ENCODE measurements around the gene PDZRN3. TPM values are rescaled to one million over a fixed set of nuclear protein-coding genes. Genes with fewer than 3 reads are reported as not detected.

Gene PDZRN3
- 100 to 1,000 TPM; 227 to 305 (median 265) TPM for total RNA-seq

DNA sequence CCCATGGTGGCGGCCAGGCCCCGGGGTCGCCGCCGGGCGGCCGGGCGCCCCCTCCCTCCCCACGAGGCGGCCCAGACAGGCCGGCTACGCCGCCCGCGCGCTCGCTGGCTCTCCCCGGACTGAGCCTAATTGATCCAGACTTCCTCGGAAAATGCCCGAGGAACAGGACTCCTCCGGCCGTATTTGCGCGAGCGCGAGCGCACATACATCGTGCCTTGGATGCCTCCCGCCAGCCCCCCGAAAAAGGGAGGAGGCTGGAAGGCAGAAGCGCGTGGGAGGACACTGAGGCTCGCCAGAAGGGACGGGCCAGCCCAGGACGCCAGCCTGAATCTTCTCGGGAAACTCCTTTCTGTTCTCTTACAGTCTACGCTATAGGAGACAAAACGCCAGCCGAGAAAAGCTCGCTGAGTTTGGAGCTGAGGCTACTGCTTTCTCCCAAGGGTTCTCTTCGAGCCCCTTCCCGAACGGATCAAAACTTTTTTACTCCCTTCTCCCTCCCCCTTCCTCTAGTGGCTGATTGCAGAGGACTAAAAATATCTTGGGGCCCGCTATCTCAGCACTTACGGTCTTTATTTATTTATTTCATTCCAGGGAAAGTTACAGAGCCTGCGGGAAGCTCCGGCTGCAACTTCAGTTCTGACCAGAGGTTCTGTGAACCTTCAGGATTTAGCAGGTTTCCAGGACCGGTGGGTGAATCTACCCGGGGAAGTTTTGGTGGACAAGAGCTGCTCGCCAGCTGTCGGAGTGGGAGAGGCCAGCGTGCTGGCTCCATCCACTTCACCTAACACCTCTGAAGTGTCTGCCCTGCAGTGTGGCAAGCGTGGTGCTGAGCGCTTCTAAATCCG, at the start of gene PDZRN3:
Gene PDZRN3, minus strand, starts transcription at position 121 of the 845 bp plus-strand sequence.
- Histone ChIP-seq H3K9me3 (no peaks in the 10 kb centered on the region), H3K36me3 (no peaks in the 10 kb centered on the region), H3K4me1 (peaks cover 4 to 42% (median 5%) of the 10 kb centered on the region in 3 donors), H3K27me3 (peaks cover 6% of the 10 kb centered on the region), H3K4me3 (peak within 1 kb of the TSS; percentile 78 to 95), H3K27ac (peak within 1 kb of the TSS; percentile 76 to 97 (median 90))
- TF ChIP-seq EP300 (IDR thresholded peaks at IDR 0.05), result no peak
- peak; percentile 78 to 91 for TF ChIP-seq POLR2A (IDR thresholded peaks at IDR 0.05)
- peak in 3 of 4 experiments; percentile 7 to 16 (median 10) for TF ChIP-seq CTCF (IDR thresholded peaks at IDR 0.05)
- peak; percentile 85 for TF ChIP-seq POLR2AphosphoS5 (IDR thresholded peaks at IDR 0.05)
- WGBS, 2 donors (ENCODE audit: low coverage in 1 of 2), result 0 to 5% methylated on average over 7 to 19 of the region's 55 CpGs
- peak; percentile 73 for ATAC-seq

DNA sequence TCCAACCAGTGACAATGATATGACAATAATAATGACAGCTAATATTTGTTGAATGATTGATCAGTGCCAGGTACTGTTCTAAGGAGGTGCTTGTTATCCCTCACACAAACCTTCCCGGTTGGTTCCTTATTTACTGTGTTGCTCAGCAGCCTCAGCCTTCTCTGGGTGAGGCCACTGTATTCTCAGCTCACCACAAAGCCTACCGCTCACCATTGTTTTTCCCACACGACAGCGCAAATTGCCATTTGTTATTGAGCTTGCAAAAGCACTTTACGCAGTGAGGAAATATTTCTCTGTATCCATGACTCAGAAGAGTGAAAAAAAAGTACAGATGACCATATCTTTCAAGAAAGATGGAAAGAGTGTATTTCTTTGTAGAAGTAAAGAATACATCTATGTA, 49.5 kb upstream of the PDZRN3 start:
- Histone ChIP-seq H3K9me3 (no peaks in the 10 kb centered on the region), H3K36me3 (no peaks in the 10 kb centered on the region), H3K4me3 (no peak overlapping the region), H3K4me1 (no peaks in the 10 kb centered on the region), H3K27ac (no peak overlapping the region), H3K27me3 (no peaks in the 10 kb centered on the region)
- ATAC-seq, result no peak
- 63% methylated on average over 5 of the region's 5 CpGs; no CpG with 5 or more reads in 1 of the 2 donors for WGBS, 2 donors (ENCODE audit: low coverage in 1 of 2)
- TF ChIP-seq POLR2A (IDR thresholded peaks at IDR 0.05) (no peak), POLR2AphosphoS5 (IDR thresholded peaks at IDR 0.05) (no peak), CTCF (IDR thresholded peaks at IDR 0.05) (no peak), EP300 (IDR thresholded peaks at IDR 0.05) (no peak)

DNA sequence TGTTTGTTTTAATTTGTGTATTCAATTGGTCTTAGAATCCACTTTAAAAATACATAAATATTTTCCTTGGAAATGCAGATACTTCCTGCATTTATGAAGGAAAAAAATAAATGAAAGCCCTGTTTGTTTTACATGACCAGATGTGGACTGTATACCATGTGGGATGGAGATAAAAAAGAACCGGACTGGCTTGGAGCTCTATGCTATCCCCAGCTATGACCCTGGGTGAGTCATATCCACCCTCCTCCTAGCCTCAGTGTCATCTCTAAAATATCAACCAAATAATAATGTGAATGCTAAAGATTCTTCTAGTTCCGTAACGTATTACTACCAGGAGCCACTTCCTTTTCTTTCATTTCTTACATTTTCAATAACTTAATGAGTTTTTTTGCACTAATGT, 44.5 kb upstream of the PDZRN3 start:
- no peaks in the 10 kb centered on the region for H3K9me3 ChIP-seq
- H3K27me3 ChIP-seq, result no peaks in the 10 kb centered on the region
- H3K36me3 ChIP-seq, result no peaks in the 10 kb centered on the region
- TF ChIP-seq POLR2AphosphoS5 (IDR thresholded peaks at IDR 0.05) (no peak), EP300 (IDR thresholded peaks at IDR 0.05) (no peak), POLR2A (IDR thresholded peaks at IDR 0.05) (no peak), CTCF (IDR thresholded peaks at IDR 0.05) (no peak)
- no peaks in the 10 kb centered on the region for H3K4me1 ChIP-seq
- H3K4me3 ChIP-seq, result no peak overlapping the region
- WGBS, 2 donors (ENCODE audit: low coverage in 1 of 2), result 41 to 51% methylated on average over 3 of the region's 3 CpGs
- no peak for ATAC-seq
- H3K27ac ChIP-seq, result no peak overlapping the region

GRCh38 chr3:73668391-73668790, 43.6 kb upstream of the PDZRN3 start:
- TF ChIP-seq POLR2AphosphoS5 (IDR thresholded peaks at IDR 0.05) (no peak), EP300 (IDR thresholded peaks at IDR 0.05) (no peak), CTCF (IDR thresholded peaks at IDR 0.05) (no peak), POLR2A (IDR thresholded peaks at IDR 0.05) (no peak)
- no peak overlapping the region for H3K4me3 ChIP-seq
- no peak overlapping the region for H3K27ac ChIP-seq
- H3K27me3 ChIP-seq, result no peaks in the 10 kb centered on the region
- no peaks in the 10 kb centered on the region for H3K36me3 ChIP-seq
- H3K9me3 ChIP-seq, result no peaks in the 10 kb centered on the region
- no peak for ATAC-seq
- WGBS, 2 donors (ENCODE audit: low coverage in 1 of 2), result 75 to 85% methylated on average over 1 of the region's 1 CpG
- H3K4me1 ChIP-seq, result no peaks in the 10 kb centered on the region

DNA sequence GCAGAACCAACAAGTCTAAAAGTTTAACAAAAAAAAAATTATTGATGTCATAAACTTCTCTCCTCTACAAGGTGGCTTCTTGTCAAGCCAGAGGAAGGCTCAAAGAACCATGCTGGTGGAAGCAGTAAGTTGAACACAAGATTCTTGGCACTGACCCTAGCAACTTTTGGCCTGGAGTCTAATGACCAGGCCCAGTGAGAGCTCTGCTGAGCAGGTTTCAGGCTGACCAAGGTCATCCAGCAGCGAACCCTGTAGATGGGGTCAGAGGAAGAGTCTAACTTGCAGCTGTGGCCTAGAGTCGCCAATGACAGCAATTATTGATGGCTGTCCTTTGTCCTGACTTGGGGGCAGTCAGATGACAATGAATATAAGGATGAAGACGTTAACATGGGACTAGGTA, 43.1 kb upstream of the PDZRN3 start:
- Histone ChIP-seq H3K27ac (no peak overlapping the region), H3K4me1 (no peaks in the 10 kb centered on the region), H3K27me3 (no peaks in the 10 kb centered on the region), H3K9me3 (no peaks in the 10 kb centered on the region), H3K4me3 (no peak overlapping the region), H3K36me3 (no peaks in the 10 kb centered on the region)
- ATAC-seq, result no peak
- WGBS, 2 donors (ENCODE audit: low coverage in 1 of 2), result 0 to 100% methylated on average over 1 of the region's 3 CpGs
- TF ChIP-seq CTCF (IDR thresholded peaks at IDR 0.05) (no peak), EP300 (IDR thresholded peaks at IDR 0.05) (no peak), POLR2AphosphoS5 (IDR thresholded peaks at IDR 0.05) (no peak), POLR2A (IDR thresholded peaks at IDR 0.05) (no peak)
